ENCODE results near the gene TREML4.
"Not testable (repeated sequence)": the region's sequence is repeated elsewhere in the genome, so short reads cannot be mapped to it uniquely, and the experiment has no call there.

Gene TREML4

GRCh38 chr6:41208439-41209106 is 19.6 kb upstream of the TREML4 start:
- no peak for DNase-seq (ENCODE audit: low spot score)

DNA sequence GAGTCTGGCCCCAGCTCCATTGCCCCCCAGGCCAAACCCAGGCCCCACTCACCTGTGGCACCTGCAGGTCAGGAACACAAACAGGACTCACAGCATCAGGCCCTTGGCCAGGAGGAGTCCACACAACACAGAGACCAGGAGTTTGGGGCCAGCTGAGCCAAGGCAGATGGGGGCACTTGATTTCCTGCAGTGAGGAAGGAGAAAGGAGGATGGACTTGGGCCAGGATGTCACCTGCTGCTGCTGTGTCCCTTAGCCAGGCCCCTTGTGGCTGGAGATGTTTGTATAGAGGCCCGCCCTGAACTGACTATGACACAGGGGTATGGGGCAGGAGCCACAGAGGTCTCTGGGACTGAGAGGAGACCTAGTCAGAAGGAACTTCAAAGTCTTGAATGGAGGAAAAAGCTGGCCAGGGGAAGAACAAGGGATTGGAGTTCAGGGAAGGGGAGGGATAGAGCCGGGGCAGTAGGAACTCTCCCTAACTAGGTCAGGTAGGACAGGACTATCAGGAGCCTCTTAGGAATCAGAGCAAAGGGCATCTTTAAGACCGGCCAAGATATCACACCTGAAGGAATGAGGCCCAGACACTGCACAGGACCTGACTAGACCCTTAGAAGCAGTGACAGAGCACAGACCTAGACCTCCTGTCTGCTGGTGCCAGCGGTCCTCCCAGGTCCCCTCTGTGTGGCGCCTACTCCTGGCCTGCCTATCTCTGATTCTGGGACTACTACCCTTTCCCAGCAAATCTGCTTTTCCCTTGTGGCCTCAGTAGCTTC is 18.4 kb upstream of the TREML4 start:
- DNase-seq (ENCODE audit: low spot score): no peak

GRCh38 chr6:41214559-41215238 is 13.4 kb upstream of the TREML4 start:
- no peak for DNase-seq (ENCODE audit: low spot score)

DNA sequence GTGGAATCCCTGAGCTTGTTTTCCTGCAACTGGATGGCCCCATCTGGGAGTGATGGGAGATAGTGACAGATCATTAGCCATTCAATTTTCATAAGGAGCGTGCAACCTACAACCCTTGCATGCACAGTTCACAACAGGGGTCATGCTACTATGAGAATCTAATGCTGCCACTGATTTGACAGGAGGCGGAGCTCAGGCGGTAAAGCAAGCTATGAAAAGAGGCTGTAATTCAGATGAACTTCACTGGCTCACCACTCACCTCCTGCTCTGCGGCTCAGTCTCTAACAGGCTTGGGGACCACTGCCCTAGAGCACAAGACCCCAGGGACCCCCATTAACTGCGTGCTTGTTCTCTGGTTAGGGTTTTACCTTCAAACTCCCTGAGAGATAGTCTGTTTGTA is 12.4 kb upstream of the TREML4 start:
- DNase-seq (ENCODE audit: low spot score): no peak

- DNase-seq (ENCODE audit: low spot score): no peak
Observed at GRCh38 chr6:41216616-41217015, 11.5 kb upstream of the TREML4 start.

DNA sequence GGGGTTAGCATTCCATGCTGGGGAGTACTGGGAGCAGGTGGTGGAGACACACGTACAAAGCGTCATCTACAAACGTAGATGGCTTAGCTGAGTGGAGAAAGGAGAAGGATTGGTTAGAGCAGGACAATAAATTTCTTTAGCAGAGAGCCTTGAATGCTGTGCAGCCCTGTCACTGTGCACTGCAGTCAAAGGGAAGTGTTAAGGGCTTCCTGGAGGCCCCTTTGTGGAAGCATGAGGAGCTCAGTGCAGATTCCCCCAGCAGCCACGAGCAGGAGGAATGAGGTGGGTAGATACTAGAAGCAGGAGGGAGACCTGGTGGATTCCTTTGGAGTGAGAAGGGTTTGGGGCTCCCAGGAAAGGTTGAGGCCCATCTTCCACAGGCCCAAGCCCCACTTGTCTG is 6.1 kb upstream of the TREML4 start:
- no peak for DNase-seq (ENCODE audit: low spot score)

DNA sequence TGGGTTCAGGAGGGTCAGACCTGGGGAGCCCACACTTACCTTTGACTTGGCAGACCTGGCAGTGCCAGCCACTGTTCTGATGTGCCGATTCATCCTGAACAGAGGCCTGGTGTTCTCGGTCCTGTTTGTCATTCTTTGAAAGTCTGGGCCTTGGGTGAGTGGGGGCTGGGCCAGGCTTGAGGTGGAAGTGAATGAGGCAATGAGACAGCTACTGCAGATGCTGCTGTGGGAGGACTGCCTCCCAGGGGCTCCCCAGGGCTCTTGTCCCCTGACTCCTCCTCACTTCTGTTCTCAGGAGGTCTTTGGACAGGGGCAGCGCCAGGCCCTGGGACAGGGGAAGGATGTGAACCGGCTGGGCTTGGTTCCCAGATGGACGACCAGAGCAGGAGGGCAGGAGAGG is 5.6 kb upstream of the TREML4 start:
- DNase-seq (ENCODE audit: low spot score): no peak

DNA sequence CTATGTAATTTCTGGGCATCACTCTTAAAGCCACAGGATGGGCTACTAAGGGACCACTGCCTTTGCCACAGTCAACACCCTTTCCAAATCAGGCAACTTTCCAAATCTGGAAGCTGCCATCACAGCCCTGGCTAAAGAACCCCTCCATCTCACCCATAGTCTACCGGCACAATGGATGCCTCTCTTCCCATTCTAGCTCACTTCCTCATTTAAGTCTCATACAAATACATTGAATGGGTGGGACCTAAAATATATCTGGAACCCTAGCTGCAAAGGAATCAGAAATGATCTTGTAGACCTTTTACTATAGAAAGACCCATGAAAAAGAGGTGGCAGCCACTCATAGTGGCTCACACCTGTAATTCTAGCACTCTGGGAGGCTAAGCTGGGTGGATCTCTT is 3.3 kb upstream of the TREML4 start:
- DNase-seq (ENCODE audit: low spot score): no peak

DNA sequence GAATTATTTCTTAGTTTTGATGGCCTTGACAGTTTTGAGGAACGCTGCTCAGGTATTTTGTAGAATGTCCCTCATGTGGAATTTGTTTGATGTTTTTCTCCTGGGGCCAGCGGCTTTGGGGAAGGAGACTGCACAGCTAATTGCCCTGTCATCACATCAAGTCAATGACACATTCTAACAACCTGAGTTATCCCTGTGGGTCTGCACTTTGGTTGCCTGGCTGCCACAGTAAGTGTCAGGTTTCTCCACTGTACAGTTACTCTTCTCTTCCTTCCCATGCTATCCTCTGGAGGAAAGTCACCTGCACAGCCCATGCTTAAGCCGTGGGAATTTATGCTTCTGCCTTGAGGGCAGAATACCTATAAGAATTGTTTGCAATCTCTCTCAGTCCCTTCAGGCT is 1.4 kb upstream of the TREML4 start:
- no peak for DNase-seq (ENCODE audit: low spot score)

DNA sequence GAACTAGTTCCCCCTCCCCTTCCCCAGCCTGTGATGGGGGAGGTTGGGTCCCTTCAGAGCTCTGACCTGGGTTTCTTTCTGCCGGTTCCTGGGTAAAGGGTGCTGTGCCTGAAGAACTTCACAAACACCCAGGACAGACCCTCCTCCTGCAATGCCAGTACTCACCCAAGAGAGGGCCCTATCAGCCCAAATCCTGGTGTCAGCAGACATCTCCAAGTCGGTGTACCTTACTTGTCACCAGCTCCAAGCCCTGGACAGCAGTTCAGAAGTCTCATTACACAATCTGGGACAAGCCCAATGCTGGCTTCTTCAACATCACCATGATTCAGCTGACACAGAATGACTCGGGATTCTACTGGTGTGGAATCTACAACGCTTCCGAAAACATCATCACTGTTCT is 467 bp downstream of the TREML4 start:
- DNase-seq (ENCODE audit: low spot score): no peak

GRCh38 chr6:41229721-41230120 is 1.6 kb downstream of the TREML4 start:
- DNase-seq (ENCODE audit: low spot score): no peak

- no peak for DNase-seq (ENCODE audit: low spot score)
Observed at GRCh38 chr6:41231246-41231645, 3.1 kb downstream of the TREML4 start.

DNA sequence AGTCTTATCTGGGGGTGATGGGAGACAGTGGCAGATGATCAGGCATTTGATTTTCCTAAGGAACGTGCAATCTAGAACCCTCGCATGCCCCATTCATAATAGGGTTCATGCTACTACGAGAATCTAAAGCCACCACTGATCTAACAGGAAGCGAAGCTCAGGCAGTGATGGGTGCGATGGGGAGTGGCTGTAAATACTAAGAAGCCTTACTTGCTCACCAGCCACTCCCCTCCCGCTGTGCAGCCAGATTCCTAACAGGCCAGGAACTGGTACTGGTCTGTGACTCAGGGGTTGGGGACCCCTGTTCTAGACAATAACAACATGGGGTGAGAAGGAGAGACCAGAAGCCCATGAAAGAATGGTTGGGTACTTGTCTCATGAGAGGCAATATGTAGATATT is 4.5 kb downstream of the TREML4 start:
- DNase-seq (ENCODE audit: low spot score): no peak

DNA sequence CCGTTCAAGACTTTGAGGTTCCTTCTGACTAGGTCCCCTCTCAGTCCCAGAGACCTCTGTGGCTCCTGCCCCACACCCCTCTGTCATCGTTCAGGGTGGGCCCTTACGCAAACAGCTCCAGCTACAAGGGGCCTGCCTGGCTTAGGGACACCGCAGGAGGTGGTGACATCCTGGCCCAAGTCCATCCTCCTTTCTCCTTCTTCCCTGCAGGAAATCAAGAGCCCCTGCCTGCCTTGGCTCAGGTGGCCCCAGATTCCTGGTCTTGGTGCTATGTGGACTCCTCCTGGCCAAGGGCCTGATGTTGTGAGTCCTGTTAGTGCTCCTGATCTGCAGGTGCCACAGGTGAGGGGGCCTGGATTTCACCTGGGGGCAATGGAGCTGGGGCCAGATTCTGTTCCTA is 8.1 kb downstream of the TREML4 start:
- no peak for DNase-seq (ENCODE audit: low spot score)

- DNase-seq (ENCODE audit: low spot score): no peak
Observed at GRCh38 chr6:41237128-41237527, 9.0 kb downstream of the TREML4 start.

GRCh38 chr6:41239467-41240159 is 11.5 kb downstream of the TREML4 start:
- DNase-seq (ENCODE audit: low spot score): no peak

GRCh38 chr6:41246529-41246928 is 18.4 kb downstream of the TREML4 start:
- not testable (repeated sequence) for DNase-seq (ENCODE audit: low spot score)

DNA sequence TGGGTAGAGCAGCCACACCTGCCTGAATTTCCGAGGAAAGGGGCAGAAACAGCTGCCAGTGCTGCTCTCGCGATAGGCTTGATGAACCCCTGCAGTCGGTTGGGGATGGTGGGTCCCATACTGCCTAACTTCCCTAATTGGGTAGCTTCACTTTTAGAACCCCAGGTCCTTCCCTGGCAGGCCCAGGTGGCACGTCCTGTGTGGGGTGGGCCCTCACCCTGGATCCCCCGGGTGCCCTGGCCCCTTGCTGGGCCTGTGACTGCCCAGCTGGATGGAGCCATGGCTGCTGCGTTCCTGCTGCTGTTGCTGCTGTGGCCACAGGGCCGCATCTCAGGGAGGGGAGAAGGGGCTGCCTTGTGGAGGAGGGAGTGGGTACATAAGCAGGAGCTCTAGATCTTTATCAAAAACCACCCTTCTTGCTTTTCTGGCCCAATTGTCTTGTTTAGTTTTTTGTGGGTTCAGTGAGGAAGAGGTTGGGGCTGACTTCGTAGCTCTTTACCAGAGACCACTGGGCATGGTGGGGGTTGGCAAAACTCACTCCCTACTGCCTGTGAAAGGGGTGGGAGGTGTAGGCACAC is 19.2 kb downstream of the TREML4 start:
- no peak for DNase-seq (ENCODE audit: low spot score)

- no peak for DNase-seq (ENCODE audit: low spot score)
Observed at GRCh38 chr6:41247882-41248705, 19.9 kb downstream of the TREML4 start.

DNA sequence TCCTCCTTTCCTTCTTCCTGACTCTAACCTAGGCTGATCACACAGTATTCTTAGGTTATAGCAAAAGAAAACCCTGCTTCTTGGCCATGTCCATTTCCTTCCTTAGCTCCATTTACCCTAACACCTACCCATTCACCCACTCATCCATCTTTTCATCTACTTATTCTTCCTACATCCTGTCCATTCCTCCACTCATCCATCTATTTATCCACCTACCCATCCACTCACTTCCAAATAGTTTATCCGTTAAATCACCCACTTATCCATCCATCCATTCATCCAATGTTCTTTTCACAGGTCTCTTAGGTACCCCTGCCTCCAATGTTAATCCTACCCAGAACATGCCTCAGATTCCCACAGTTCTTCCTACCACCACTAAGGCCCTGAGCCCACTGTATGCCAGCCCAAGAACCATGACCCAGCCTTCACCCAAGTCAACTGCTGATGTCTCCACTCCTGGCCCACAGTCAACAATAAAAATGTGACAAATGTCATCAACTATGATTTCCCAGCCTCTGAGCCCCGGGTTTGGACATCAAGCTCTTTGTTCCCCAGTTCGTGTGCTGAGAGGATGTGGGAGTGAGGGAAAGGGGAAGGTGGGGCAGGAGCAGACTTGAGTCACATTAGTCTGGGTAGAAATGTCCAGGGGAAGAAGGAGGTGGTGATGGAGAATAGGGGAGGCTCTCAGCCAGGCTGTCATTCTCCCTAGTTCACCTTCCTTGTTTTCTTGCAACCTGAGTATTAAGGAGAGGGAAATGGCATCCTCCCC is 24.4 kb downstream of the TREML4 start:
- DNase-seq (ENCODE audit: low spot score): no peak

DNA sequence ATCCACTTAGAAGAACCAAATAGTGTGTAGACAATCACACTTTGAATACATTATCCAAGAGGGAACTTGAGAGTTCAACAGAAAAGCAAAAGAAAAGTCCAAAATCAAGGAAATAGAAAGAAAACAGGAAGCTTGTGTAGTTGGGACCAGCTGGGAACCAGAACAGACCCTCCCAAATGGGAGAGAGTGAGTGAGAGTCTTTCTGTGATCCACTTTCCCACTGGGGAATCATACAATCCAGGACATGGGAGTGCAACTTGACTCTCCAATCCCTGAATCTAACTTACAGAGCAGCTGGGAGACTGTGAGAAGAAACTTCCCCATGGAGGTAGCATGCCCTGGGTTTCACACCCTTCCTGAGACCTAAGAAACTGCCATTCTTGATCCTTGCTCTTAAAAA is 27.0 kb downstream of the TREML4 start:
- DNase-seq (ENCODE audit: low spot score): no peak
